ENCODE measurements around the gene ALK.

ALK gene

DNA sequence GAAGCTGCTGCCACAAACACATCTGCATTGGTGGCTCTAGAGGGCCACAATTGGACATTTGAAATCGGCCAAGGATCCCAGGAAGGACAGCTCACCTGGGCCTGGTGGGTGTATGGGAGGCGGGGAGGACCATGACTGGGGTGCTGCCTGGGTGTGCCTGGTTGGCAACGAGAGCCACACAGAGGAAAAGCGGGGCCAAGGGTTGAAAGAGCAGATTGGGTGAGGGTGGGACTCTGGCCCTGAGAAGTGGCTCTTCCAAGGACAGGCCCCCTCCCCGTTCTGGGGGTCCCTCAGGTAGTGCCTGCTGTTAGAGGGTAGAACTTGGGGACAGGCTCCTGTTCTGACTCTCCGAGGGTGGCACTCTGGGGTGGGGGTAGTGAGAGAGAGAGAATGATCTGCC, 703.3 kb downstream of the ALK start:
- Histone ChIP-seq H3K9me3 (no peaks in the 10 kb centered on the region), H3K4me1 (ENCODE audit: control insufficient read depth in 1 of 2, insufficient read depth in 1 of 2, low read depth in 1 of 2, low read length in 1 of 2) (no peaks in the 10 kb centered on the region), H3K27me3 (peaks cover 30% of the 10 kb centered on the region), H3K36me3 (no peaks in the 10 kb centered on the region), H3K27ac (no peak overlapping the region), H3K4me3 (ENCODE audit: low read depth in 1 of 2, low read length in 1 of 2) (no peak overlapping the region)
- TF ChIP-seq, protein P1, sequence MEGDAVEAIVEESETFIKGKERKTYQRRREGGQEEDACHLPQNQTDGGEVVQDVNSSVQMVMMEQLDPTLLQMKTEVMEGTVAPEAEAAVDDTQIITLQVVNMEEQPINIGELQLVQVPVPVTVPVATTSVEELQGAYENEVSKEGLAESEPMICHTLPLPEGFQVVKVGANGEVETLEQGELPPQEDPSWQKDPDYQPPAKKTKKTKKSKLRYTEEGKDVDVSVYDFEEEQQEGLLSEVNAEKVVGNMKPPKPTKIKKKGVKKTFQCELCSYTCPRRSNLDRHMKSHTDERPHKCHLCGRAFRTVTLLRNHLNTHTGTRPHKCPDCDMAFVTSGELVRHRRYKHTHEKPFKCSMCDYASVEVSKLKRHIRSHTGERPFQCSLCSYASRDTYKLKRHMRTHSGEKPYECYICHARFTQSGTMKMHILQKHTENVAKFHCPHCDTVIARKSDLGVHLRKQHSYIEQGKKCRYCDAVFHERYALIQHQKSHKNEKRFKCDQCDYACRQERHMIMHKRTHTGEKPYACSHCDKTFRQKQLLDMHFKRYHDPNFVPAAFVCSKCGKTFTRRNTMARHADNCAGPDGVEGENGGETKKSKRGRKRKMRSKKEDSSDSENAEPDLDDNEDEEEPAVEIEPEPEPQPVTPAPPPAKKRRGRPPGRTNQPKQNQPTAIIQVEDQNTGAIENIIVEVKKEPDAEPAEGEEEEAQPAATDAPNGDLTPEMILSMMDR (IDR thresholded peaks at IDR 0.05), result no peak

DNA sequence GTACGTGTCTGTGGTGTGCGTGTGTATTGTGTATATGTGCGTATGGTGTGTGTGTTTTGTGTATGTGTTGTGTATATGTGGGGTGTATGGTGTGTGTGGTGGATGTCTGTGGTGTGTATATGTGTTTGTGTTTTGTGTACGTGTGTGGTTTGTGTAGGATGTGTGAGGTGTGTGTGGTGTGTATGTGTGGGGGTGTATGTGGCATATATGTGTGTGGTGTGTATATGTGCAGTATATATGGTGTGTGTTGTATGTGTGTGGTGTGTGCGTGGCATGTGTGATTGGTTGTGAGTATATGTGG, 704.8 kb downstream of the ALK start:
- Histone ChIP-seq H3K4me3 (ENCODE audit: low read depth in 1 of 2, low read length in 1 of 2) (no peak overlapping the region), H3K36me3 (no peaks in the 10 kb centered on the region), H3K27me3 (peaks cover 25% of the 10 kb centered on the region), H3K4me1 (ENCODE audit: control insufficient read depth in 1 of 2, insufficient read depth in 1 of 2, low read depth in 1 of 2, low read length in 1 of 2) (no peaks in the 10 kb centered on the region), H3K9me3 (no peaks in the 10 kb centered on the region), H3K27ac (no peak overlapping the region)
- TF ChIP-seq, protein P1 (IDR thresholded peaks at IDR 0.05), result no peak

DNA sequence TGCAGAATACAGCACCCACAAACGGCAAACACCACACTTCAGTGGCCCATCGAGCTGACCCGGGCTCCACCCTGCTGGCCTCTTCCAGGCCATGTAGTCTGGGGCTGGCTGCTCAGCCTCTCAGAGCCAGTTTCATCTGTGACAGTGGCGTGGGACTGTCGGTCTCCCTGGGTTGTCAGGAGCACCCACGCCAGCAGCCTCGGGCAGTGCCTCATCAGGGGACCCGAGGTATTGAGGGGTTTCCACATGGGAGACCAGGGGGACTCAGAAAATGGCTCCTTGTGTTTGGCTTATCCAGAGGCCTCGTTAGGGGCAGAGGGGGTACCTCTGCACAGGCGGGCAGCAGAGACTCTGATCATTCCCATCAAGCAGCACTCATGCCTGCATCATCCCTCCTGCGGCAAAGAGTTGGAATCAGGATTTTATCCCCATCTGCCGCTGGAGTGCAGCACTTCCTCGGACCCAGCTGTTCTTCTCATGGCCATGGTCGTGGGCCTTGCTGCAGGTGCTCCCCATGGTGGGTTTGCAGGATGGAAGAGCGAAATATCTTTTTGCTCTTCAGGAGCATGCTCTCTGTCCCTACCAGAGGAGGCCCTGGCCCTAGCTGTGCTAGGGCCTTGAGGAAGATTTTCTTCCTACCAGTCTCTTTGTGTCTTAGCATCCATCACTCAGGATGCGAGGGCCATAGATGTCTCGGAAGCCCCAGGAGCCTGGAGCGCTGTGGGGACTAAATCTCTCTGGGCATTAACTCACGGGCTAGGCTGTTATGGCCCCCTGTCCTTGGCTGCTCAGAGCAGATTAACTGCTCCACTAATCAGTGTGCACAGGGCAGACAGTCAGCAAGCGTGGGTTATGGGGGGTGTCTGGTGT, 705.4 kb downstream of the ALK start:
- H3K4me3 ChIP-seq (ENCODE audit: low read depth in 1 of 2, low read length in 1 of 2), result no peak overlapping the region
- H3K36me3 ChIP-seq, result no peaks in the 10 kb centered on the region
- H3K27ac ChIP-seq, result no peak overlapping the region
- H3K27me3 ChIP-seq, result peaks cover 25% of the 10 kb centered on the region
- TF ChIP-seq, protein P1 (IDR thresholded peaks at IDR 0.05), result no peak
- no peaks in the 10 kb centered on the region for H3K9me3 ChIP-seq
- no peaks in the 10 kb centered on the region for H3K4me1 ChIP-seq (ENCODE audit: control insufficient read depth in 1 of 2, insufficient read depth in 1 of 2, low read depth in 1 of 2, low read length in 1 of 2)

DNA sequence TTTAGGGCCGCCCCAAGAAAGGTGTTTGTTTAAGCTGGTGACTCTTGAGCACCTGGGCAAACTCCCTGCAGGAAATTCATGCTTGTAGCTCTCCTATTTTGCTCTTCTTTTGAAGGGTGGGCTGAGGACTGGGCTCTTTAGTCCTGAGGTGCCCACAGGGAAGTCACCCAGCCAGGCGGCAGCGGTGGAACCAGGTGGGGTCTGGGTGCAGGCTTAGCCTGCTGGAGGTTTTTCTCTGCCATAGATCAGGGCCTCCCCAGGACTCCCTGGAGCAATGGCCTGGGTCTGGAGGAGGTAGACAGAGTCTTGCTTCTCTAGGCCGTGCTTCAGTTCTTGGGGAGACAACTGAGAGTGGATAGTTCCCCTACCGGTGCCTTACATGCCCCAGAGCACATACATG, 706.3 kb downstream of the ALK start:
- no peaks in the 10 kb centered on the region for H3K36me3 ChIP-seq
- H3K4me3 ChIP-seq (ENCODE audit: low read depth in 1 of 2, low read length in 1 of 2), result no peak overlapping the region
- TF ChIP-seq, protein P1 (IDR thresholded peaks at IDR 0.05), result no peak

DNA sequence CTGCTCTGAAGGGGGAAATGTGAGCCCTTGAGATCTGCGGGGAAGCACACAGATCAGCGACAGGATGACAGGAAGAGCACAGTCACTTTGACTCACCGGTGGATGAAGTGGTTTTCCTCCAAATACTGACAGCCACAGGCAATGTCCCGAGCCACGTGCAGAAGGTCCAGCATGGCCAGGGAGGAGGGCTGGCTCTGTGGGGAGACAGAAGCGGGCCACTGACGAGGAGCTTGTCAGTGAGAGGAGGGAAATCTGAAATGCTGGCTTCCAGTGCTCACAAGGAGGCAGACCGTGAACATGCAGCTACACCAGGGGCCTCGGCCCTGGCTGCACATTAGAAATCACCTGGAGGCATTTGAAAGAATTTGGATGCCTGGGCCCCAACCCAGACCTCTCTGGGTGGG, 707.5 kb downstream of the ALK start:
- H3K27me3 ChIP-seq, result peaks cover 21% of the 10 kb centered on the region
- no peaks in the 10 kb centered on the region for H3K36me3 ChIP-seq
- no peak overlapping the region for H3K4me3 ChIP-seq (ENCODE audit: low read depth in 1 of 2, low read length in 1 of 2)
- H3K9me3 ChIP-seq, result no peaks in the 10 kb centered on the region
- no peak overlapping the region for H3K27ac ChIP-seq
- no peaks in the 10 kb centered on the region for H3K4me1 ChIP-seq (ENCODE audit: control insufficient read depth in 1 of 2, insufficient read depth in 1 of 2, low read depth in 1 of 2, low read length in 1 of 2)
- TF ChIP-seq, protein P1 (IDR thresholded peaks at IDR 0.05), result no peak

More for the DNA sequence above, 706.3 kb downstream of the ALK start:
- Histone ChIP-seq H3K4me1 (ENCODE audit: control insufficient read depth in 1 of 2, insufficient read depth in 1 of 2, low read depth in 1 of 2, low read length in 1 of 2) (no peaks in the 10 kb centered on the region), H3K27ac (no peak overlapping the region), H3K9me3 (no peaks in the 10 kb centered on the region), H3K27me3 (peaks cover 25% of the 10 kb centered on the region)
